Activated CD8-positive, alpha-beta memory T cell treated with anti-CD3 and anti-CD28 coated beads for 1 hour (primary cell): Measurements from ENCODE around the gene SLC22A3.

Experiments
- DNase-seq, 2 donors: peaks; one replicate each; pipeline ENCODE4 v3.0.0-alpha.2; 2020; ENCODE audit warnings: low read depth in 1 of 2; ENCODE audit errors: extremely low read depth in 1 of 2

The SLC22A3 gene

DNA sequence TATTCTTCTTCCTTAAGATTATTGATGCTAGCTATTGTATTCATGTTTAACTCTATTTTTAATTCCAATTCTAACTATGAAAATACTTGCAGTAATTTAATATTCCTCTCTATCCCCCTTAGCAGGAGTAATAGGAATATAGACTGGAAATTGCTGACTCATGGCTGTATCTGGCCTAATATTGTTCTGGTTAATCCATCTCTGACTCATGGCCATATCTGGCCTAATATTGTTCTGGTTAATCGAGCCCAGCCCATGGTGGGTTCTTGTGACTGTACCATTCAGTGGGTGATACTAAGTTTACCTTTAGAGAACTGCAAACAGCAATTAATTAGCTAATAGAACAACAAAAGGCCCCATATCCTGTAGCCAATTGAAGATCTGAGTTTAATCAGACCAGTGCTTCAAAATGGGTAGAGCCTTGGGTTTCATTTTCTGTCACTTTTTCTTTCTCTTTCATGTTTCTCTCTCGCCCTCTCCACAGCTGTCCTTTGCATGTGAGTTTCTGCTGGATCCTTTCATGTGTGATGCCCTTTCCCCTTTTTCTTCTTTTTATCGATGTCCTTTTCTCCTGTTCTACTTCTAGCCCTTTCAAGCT is 50.6 kb downstream of the SLC22A3 start:
- DNase-seq: no peak

DNA sequence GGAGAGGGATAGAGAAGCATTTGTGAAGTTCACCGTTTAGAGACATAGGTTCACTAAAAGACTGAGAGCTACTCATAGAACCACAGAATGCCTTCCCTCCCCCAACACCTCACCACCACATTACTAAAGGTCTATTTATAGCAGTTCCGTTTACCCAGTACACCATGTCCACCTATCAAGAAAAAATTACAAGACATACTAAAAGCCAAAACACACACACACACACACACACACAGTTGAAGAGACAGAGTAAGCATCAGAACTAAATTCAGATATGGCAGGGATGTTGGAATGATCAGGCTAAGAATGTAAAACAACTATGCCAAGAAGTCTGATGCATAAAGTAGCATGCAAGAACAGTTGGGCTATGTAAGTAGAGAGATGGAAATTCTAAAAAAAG is 52.3 kb downstream of the SLC22A3 start:
- no peak for DNase-seq

DNA sequence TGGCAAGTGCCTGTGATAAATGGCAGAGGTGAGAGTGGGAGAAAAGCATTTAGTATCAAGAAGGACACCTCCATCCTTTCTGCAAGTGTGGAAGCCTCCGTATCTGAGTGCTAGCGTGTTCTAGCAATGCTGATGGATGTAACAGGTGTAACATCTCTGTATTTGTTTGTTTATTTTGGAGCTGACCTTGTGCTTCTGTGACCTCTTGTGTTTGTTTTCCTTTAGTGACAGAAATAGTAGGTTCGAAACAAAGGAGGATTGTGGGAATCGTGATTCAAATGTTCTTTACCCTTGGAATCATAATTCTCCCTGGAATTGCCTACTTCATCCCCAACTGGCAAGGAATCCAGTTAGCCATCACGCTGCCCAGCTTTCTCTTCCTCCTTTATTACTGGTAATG is 60.4 kb downstream of the SLC22A3 start:
- no peak for DNase-seq

DNA sequence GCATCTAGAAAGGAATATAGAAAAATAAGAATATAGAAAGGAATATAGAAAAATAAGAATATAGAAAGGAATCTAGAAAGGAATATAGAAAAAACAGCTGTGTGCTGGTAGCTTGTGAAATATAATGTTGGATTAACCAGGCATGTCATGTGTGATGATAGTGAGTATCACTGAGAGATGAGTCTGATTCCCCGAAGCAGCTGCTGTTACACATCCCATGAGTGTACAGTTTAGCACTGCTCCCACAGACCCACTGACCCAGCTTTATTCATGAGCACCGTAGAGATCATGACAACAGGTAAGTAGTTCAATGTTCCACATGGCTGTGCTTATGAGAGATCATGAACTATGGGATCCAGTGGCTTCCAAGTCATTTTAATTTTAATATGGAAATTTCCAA is 64.8 kb downstream of the SLC22A3 start:
- DNase-seq: no peak

DNA sequence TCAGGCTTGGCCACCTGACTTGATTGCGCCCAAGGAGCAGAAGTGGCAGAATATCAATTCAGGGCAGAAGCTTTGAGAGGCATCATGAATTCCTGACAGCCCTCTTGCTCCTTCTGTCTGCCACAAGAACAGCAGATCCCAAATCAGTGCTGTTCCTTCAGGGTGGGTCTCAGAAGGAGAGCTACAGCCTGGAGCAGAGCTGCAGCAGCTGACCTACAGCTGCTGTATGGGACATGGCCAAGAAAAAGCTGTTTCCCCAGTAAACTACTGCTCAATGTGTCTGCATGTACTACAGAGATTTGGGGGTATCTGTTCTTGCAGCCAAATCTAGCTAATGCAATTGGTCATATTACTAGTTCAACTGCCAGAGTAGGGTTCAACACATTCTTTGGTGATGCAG is 69.0 kb downstream of the SLC22A3 start:
- no peak for DNase-seq

DNA sequence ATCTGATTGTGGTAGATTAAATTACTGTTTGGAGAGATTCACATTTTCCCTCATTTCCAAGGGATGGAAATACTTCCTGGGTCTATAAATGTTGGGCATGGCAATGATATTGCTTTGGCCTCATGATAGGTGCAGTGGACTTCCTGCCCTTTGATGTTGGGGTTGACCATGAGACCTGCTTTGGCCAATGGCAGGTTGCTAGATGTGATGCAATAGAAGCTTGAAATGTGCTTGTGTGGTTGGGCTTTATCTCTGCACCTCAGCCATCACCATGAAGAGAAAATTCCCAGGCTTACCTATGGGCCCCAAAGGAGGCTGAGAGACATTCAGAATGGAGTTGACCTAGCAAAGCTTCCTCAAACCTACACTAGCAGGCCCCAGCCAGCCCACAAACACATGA is 69.4 kb downstream of the SLC22A3 start:
- no peak for DNase-seq

DNA sequence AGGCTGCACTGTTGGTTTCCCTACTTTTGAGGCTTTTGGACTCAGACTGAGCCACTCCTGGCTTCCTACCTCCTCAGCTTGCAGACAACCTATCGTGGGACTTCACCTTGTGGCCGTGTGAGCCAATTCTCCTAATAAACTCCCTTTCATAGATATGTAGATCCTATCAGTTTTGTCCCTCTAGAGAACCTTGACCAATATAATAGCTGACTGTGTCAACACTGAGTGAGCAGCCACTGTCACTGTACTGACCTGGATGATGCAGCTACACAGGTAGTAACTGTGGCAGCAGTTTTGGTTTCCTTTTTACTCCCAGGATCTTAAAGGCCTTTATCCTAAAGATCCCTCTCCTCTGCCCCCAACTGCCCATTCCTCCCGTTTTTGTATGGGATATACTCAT is 70.2 kb downstream of the SLC22A3 start:
- DNase-seq: no peak

DNA sequence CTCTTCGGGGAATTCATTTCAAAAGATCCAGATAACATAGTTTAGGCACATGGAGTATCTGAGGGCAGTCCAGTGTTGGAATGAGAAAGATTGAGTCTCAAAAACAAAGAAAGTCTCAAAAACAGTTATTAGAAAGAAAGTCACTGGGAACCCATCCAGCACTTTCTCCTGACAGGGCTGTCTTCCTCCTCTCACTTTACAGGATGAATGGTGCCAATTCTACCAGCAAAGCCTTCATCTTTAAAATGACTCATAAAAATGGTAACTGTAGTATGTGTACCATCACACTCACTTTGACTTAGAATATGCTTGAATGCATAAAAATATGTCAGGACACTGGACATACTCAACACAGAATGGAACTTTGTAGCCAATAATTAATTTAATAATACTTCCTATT is 71.3 kb downstream of the SLC22A3 start:
- no peak for DNase-seq

DNA sequence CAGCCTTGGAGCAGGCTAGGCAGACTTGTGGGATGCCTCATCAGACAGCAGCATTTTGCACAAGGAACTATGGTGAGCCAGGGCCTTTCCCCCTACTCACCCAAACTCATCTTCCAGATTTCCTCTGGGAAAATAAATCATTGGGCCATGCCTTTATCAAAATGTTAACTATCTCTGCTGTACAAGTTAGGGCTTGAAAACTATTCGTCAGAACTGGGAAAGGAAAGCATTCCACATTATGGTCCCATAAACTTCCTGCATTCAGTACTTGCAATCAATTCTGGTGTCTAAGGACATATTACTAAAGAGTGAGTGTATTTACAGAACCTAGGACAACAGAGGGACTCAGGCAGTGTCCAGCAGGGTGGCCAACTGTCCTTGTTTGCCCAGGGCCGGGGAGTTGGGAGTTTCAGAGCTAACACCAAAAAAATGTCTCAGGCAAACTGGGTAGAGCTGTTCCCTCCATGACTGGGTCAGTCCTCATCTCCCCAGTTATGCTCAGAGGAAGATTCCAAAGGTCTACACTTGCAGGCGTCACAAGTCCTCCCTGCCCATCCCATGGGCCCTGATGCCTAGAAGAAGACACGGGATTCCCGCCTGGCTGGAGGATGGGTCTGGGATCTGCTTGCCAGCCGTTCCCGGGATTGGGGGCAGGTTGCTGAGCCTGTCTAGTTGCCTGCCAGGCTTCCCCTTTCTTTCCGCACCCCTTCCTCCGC is 72.2 kb downstream of the SLC22A3 start:
- DNase-seq: no peak

DNA sequence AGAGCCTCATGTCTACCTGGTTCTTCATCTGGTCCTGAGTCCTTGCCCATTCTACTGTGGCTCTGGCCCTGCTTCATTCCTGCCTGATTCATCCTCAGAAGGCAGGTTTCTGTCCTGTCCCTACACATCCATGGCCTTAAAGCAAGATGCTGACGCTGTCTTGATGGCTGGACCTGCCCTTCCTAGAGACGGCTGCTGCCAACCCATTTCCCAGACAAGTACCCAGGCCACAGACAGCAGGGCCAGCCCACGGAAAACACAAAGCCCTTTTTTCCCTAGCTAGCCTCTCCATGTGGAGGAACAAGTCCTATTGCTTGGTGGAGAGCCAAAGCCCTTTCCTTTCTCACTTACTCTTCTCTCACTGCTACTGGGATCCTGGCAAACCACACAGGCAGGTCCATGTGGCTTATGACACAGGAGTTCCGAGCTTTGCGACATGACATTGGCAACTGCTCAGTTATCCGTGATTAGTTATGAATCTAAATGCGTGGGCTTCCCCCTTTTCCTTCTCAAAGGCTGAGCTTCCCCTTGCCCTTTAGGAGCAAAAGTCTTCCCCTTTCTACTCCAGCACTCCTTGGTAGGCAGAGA is 72.9 kb downstream of the SLC22A3 start:
- DNase-seq: no peak

DNA sequence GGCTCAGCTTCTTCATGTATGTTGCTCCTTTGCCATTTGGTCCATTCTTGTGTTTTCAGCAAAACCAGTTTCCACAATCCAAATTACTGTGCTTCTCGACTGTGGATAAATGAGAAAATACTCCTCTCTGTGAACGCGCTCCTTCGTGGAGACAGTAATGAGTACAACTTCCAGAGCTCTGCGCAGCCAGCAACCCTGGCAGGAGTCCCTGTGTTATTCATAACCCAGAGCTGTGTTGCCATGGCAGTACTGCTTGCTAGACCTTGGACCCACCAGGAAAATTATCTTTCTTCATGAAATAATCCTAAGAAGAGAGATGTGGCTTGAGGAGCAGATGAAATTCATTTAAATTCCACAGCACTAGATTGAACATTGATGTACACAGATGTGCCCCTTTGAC is 73.7 kb downstream of the SLC22A3 start:
- no peak for DNase-seq

DNA sequence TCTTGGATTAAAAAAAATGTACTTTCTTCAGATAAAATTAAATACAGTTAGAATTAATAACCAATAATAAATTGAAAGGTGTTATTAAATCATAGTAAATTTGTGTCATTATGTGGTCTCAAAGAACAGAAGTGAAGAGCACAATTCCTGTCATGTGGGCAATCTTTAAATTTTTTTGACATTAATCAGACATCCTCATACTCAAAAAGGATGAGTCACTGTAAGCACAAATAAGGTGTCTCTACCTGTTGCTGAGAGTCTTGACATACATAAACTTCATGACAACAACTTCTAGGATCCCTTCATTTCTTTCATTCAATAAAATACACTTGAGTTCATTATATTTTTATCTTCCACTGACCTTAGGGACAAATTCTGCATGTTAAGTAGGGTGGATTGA is 76.1 kb downstream of the SLC22A3 start:
- no peak for DNase-seq

DNA sequence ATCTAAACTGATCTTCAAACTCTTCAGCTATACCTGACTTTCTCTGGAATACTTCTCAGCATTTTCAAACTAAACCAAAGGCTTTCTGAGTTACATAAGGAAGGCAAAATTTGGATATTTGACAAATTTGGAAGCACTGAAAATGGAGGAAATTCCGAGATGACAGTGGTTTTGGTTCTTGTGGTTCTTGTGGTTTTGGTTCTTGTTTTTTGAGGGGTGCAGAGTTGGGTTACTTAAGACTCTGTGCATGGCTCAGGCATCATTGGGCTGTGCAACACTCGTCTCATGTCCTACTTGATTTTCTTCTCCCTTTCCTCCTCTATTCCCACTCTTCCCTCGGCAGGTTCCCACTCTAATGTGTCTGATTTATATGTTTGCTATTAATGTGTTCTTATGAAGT is 78.0 kb downstream of the SLC22A3 start:
- no peak for DNase-seq

DNA sequence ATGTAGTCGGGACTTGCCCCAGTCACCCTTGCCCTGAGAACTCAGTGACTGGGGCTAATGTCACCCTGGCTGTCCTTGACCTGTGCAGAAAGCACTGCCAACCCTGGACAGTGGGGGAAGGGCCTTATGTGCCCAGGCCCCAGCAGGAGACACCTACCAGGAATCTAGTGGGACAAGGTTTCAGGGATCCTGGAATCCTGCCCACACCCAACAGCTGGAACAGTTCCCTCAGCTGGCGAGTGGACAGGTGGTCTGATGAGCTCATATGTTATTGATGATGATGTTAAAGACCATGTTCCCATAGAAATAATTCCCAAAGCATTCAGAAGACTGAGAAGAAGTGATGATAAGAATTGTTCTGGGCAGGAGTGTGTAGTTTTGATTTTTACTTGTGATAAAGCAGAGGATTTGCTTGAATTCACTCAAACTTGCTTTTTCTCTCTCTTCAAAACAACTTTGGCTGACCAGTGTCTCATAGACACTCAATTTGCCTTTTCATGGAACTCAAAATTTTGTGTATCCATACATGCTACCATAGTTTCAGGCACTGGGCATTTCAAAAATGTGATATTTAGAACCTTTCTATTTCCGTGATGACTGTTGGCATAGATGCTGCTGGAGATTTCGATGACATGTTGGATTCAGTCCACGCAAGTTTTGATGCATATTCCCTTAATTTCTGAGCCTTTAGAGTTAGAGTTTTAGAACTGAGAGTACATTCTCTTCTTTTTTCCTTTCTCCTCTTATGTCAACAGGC is 79.3 kb downstream of the SLC22A3 start:
- DNase-seq: no peak

DNA sequence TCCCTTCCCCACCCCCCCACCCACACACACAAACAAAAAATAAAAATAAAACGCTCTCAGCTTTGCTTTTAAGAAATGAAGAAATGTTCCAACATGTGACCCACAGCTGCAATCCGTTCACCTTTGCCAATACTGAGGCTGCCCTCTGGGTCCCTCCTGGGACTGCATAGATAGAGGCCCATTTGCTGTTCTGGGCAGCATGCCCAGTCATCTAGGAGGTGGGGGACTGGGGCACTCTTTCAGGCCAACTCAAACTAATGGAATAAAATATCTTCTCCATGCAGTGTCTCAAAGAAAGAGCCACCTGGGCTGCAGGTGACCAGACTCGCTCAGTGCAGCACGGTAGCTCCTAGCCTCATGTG is 79.9 kb downstream of the SLC22A3 start:
- DNase-seq: no peak

DNA sequence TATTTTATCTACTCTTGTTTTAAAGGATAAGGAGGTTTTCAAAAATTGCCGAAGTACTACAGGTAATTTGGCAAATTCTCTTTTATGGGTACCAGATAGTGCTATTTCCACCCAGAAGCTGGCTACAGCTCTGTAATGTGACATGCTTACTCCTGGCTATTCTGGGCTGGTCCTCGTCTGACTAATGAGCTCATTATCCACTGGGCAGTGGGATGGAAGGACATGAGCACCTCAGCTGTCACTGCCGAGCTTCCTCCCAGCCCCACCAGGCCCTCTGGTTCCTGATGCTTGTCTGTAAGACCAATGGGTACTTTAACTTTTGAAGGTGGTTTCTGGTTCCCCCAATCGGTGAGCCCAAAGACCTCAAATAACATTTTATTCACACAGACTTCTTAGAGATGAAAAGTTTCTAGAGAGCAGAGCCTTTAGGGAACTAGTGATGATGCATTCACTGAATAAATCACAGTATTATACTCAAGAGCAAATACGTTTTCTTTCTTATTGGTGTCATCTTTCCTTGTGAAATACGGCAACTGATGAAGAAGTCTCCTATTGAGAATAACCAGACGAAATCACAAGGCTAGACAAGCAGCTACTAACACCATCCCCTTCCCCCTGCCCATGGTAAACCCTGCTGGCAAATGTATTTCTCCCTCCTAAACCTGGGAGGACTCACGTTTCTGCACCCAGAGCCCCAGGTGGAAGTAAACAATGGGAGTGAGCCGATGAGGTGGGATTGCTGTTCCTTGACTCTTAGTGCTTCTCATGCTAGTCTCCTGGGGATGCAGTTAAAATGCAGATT is 80.8 kb downstream of the SLC22A3 start:
- DNase-seq: no peak

DNA sequence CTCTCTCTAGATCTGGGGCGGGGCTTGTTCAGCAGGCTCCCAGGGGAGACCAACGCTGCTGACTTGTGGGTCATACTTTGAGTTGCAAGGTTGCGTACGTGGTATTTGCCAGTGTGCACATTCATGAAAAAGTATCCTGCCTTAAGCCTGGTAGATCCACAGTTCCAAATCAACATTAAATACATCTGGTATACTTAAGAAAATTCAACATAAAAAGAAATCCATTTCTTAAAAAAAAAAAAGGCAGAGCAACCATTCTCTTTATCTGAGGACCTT is 81.4 kb downstream of the SLC22A3 start:
- DNase-seq: no peak

DNA sequence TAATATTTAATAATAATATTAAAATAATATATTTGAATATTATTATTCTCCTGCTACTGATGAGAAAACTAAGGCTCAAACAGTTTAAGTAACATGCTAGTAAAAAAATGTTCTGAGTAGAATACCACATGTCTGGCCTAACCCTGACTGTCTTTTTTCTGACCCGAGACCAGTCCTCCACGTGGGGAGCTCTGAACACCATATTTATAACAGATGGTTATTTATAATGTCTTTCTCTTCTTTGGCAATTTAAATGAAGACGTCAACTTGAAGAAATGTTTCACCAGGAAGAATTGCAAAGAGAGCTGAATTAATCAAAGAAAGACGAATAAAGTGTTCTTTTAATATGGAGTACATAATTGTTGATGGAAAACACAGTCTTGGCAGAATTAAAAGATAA is 82.0 kb downstream of the SLC22A3 start:
- no peak for DNase-seq

DNA sequence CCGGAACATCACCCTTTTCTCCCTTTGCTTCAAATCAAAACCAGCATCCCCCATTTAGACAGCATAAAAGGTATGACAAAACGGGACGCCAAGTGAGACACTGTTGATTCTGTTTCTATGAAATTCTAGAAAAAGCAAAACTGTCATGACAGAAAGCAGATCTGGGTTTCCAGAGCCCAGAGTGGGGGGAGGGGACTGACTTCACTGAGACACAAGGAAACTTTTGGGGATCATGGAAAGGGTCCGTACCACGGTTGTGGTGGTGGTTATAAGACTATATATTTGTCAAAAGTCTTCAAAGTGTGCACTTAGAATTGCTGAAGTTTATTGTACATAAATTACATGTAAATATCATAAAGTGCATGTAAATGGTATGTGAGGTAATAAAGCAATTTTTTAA is 82.6 kb downstream of the SLC22A3 start:
- no peak for DNase-seq

DNA sequence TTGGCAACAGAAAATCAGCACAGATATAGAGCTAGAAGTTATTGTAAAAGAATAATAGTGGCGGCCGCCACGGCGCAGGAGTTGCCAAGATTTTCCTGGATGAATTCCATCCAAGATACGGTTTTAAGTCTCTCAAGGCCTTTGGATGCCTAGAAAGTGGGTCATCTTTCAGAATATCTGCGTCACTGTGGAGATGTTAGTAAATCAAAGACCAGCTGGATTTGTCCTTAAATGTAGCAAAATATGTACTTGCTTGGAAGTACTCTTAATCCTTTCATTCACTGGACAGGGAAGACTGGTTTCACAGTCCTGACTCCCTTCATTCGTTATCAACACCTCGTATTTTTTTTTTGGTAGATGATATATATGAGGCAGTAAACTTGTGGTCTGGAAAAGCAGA is 83.0 kb downstream of the SLC22A3 start:
- DNase-seq: no peak

DNA sequence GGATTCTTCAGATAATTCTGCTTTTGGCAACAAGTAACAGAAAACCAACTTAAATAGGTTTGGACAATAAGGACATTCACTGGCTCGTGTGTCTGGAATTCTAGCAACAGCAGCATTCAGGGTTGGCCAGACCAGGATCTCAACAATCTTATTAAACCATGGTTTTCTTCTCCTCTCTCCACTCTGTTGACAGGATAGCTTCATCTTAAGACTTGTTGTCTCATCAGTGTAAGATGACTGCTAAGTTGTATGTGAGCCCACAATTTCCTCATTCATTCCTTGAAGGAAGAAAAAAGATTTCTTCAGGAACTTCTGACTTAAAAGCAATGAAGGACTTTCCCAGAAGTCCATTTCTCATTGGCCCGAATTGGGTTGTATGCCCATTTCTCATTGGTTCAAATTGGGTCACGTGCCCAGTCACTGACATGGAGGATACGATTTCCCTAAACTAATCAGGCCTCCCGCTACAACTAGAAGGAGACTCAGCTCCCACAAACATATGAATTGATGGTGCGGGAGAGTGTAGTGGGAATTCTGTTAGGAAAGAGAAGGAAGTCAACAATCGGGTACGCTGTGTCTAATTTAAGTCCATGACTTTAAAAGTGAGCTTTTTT is 83.7 kb downstream of the SLC22A3 start:
- no peak for DNase-seq
